Left lung (tissue), 10 donors: ENCODE data around the gene IRF5. TPM values are rescaled to one million over a fixed set of nuclear protein-coding genes. Genes with fewer than 3 reads are reported as not detected.

Experiments
- ATAC-seq: fragments of 200-7000 bp; cut with Tn5 transposase; one replicate; pipeline ENCODE4 v1.9.1; 2020; ENCODE audit warnings: moderate library complexity
- DNase-seq, 4 donors: peaks; one replicate each; pipeline ENCODE4 v3.0.0-alpha.2; 2013 to 2020
- H3K27ac ChIP-seq, 2 donors: fragments of 200-600 bp; sonication (generic) in 1 of 2; one replicate each; pipeline versions ENCODE4 v1.5.0 to v1.8.0; 2020 to 2021
- H3K27me3 ChIP-seq, 2 donors: fragments of 200-600 bp; sonication (generic) in 1 of 2; one replicate each; pipeline versions ENCODE4 v1.5.0 to v1.8.0; 2020 to 2021
- H3K36me3 ChIP-seq, 2 donors: fragments of 200-600 bp; sonication (generic) in 1 of 2; one replicate each; pipeline versions ENCODE4 v1.5.0 to v1.8.0; 2020 to 2021
- H3K4me1 ChIP-seq, 2 donors: fragments of 200-600 bp; one replicate each; pipeline ENCODE4 v1.8.0; 2021
- H3K4me3 ChIP-seq, 2 donors: fragments of 200-600 bp; sonication (generic) in 1 of 2; one replicate each; pipeline versions ENCODE4 v1.5.0 to v1.8.0; 2020 to 2021; ENCODE audit warnings: mild to moderate bottlenecking in 1 of 2
- H3K9me3 ChIP-seq, 2 donors: fragments of 200-600 bp; sonication (generic) in 1 of 2; one replicate each; pipeline versions ENCODE4 v1.5.0 to v1.8.0; 2020 to 2021
- intact Hi-C, 2 donors: fragments of 100-400 bp; cut with DNase I; formaldehyde crosslinking; loops; one replicate each; pipeline versions ENCODE4 v1.11.2 to v1.14.2; 2022
- polyA plus RNA-seq, 6 donors: library from polyadenylated mRNA; unstranded; fragments of 120-200 nt; gene quantifications; one replicate each; pipeline ENCODE4 v1.2.1, GENCODE V29; 2013; ENCODE audit not compliant: insufficient read length in 6 of 6
- total RNA-seq, 2 donors: library from RNA; stranded (reverse); fragmentation: NEBNext Ultra II Directional; extraction: Animal tissue kit (Norgen Biotek cat#: 25700); gene quantifications; one replicate each; pipeline ENCODE4 v1.2.1, GENCODE V29; 2021
- TF ChIP-seq, protein P1 (sequence below), 2 donors: fragments of 200-600 bp; sonication (generic) in 1 of 2; IDR thresholded peaks; one replicate each; pipeline versions ENCODE4 v1.5.0 to v1.8.0; 2021; ENCODE audit warnings: antibody characterized with exemption in 2 of 2
- donor health status: DM: no; HTN: yes; CAD: no.
- donor health status: DM: no; HTN: no; CAD: no.

IRF5 gene
- total and polyA plus RNA-seq, 8 donors, result 1.7 to 35.5 (median 2.1) TPM

DNA sequence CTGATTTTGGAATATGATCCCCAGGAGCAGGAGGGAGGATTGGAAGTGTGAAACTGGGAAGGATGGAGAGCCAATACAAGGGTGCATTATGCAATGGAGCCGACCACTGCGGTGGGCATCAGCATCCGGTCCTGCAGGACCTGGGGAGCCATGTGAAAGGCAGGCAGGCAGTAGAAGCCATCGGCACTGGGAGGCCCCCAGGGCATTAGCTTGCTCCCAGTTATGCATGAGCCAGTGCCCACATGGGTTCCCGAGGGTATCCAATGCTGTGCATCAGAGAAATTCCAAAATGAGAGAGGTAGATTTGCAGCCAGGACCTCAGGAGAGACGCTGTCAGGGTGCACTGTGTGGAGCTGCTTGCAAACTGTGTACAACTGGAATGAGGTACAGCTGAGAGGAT lies 18.5 kb upstream of the IRF5 start:
- no peak for DNase-seq
- TF ChIP-seq, protein P1, sequence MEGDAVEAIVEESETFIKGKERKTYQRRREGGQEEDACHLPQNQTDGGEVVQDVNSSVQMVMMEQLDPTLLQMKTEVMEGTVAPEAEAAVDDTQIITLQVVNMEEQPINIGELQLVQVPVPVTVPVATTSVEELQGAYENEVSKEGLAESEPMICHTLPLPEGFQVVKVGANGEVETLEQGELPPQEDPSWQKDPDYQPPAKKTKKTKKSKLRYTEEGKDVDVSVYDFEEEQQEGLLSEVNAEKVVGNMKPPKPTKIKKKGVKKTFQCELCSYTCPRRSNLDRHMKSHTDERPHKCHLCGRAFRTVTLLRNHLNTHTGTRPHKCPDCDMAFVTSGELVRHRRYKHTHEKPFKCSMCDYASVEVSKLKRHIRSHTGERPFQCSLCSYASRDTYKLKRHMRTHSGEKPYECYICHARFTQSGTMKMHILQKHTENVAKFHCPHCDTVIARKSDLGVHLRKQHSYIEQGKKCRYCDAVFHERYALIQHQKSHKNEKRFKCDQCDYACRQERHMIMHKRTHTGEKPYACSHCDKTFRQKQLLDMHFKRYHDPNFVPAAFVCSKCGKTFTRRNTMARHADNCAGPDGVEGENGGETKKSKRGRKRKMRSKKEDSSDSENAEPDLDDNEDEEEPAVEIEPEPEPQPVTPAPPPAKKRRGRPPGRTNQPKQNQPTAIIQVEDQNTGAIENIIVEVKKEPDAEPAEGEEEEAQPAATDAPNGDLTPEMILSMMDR (IDR thresholded peaks at IDR 0.05), result no peak
- no peaks in the 10 kb centered on the region for H3K36me3 ChIP-seq
- no peak overlapping the region for H3K27ac ChIP-seq
- peaks cover 0 to 16% of the 10 kb centered on the region in 2 donors for H3K4me1 ChIP-seq
- H3K9me3 ChIP-seq, result no peaks in the 10 kb centered on the region
- no peak overlapping the region for H3K4me3 ChIP-seq
- H3K27me3 ChIP-seq, result peaks cover 22 to 84% of the 10 kb centered on the region in 2 donors
- intact Hi-C loops, result no loop called here
- ATAC-seq, result no peak

DNA sequence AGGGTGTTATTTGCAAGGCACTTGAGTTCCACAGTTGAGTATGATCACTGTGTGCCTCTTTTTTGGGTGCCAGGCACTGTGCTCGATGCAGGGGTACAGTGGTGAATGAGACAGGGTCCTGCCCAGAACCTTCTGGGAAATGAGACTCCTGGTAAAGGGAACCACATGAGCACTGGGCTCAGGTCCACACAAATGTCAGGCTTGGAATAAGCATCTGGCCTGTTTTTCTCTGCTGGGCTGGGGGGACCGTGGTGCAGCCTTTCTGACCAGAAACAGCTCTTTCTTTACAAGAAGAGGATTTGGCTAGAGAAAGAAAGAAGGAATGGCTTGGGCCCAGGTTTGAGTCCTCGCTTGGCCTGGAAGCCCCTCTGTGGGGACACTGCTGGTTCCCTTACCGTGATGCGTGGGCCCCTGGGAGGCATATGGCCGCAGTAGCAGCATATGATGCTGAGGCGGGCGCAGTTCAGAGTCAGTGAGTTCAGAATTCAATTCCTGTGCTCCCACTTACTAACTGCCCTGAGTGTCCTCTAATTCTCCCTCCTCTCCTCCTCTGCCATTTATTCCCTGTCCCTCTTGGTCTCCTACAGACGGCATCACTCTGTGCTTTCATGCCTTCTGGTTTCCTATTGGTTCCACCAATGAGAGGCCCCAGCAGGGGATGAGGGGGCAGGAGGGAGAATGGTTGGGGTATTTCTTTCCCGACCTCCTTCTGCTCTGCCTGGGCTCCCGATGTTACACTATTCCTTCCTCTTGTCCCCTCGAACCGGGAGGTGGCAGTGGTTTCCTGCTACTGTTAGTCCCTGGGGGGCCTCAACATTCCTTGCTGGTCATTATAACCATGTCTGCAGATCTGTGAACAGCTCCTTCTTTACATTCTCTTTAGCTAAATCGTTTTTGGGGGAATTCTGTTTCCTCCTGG lies 17.6 kb upstream of the IRF5 start:
- Histone ChIP-seq H3K4me3 (no peak overlapping the region), H3K9me3 (no peaks in the 10 kb centered on the region), H3K27me3 (peaks cover 14 to 75% of the 10 kb centered on the region in 2 donors), H3K4me1 (peaks cover 0 to 13% of the 10 kb centered on the region in 2 donors), H3K36me3 (no peaks in the 10 kb centered on the region), H3K27ac (no peak overlapping the region)
- intact Hi-C loops, result no loop called here
- no peak for DNase-seq
- ATAC-seq, result no peak
- TF ChIP-seq, protein P1 (IDR thresholded peaks at IDR 0.05), result no peak

DNA sequence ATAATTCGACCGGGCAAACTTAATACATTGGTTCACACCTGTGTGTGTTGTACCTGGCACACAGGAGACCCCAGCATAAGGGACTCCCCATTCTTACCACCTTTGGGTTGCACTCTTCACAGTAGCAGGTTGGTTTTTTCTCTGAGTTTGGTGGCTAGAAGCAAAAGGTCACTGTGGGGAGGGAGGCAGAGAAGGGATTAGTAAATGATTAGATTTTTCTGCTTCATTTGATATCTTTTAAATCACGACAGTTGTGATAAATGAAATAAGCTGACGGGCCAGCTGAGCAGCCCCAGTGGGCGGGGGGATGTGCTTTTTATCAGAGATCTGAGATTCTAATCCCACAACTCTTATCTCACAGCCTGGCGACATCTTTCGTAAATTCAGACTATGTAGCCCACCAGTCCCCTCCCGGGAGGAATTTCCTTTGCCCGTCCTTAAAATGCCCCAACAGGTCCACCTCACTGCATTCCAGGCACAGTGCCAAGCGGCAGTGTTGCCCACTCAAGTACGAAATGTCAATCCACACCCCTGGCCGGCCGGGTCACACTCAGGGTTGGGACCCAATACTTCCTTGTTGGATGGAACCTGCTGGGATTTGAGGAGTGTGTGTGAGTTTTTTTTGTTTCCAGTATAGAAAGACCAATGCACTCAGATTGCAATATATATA lies 16.7 kb upstream of the IRF5 start:
- intact Hi-C loops, result no loop called here
- H3K4me3 ChIP-seq, result no peak overlapping the region
- DNase-seq, result no peak
- H3K27ac ChIP-seq, result no peak overlapping the region
- H3K9me3 ChIP-seq, result no peaks in the 10 kb centered on the region
- peaks cover 0 to 6% of the 10 kb centered on the region in 2 donors for H3K4me1 ChIP-seq
- no peaks in the 10 kb centered on the region for H3K36me3 ChIP-seq
- peaks cover 4 to 66% of the 10 kb centered on the region in 2 donors for H3K27me3 ChIP-seq
- peak; percentile 65 for ATAC-seq
- TF ChIP-seq, protein P1 (IDR thresholded peaks at IDR 0.05), result no peak

DNA sequence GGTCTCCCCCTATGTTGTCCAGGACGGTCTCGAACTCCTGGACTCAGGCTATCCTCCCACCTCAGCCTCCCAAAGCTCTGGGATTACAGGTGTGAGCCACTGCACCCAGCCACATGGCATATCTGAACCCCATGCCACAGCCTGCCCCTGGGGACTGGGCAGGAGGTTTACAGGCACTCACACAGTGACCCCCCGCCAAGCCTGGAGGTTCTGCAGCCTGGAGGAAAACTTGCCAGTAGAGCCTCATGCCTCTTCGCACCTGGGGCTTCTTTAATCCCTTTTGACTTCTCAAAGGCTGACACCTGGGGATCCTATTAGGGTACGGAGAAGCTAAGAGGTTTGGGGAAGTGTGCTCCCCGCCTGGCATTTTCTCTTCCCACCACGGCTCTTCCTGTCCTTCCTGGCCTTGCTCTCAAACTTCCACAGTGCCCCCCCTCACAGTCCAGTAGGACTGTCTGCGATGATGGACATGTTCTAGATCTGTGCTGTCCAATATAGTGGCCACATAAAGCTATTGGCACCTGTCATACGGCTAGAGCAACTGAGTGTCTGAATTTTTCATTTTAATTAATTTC lies 15.8 kb upstream of the IRF5 start:
- no peak for ATAC-seq
- peaks cover 0 to 6% of the 10 kb centered on the region in 2 donors for H3K4me1 ChIP-seq
- TF ChIP-seq, protein P1 (IDR thresholded peaks at IDR 0.05), result no peak
- intact Hi-C loops, result no loop called here
- H3K27me3 ChIP-seq, result peaks cover 0 to 57% of the 10 kb centered on the region in 2 donors
- H3K4me3 ChIP-seq, result no peak overlapping the region
- DNase-seq, result no peak
- H3K27ac ChIP-seq, result no peak overlapping the region
- no peaks in the 10 kb centered on the region for H3K36me3 ChIP-seq
- no peaks in the 10 kb centered on the region for H3K9me3 ChIP-seq
